SIG-M5 (cell line): ENCODE data around the gene DPH3.

Source experiments
- DNase-seq: peaks from one replicate; lab custom pipeline; 2025; lab: John Stamatoyannopoulos, UW

Gene DPH3

DNA sequence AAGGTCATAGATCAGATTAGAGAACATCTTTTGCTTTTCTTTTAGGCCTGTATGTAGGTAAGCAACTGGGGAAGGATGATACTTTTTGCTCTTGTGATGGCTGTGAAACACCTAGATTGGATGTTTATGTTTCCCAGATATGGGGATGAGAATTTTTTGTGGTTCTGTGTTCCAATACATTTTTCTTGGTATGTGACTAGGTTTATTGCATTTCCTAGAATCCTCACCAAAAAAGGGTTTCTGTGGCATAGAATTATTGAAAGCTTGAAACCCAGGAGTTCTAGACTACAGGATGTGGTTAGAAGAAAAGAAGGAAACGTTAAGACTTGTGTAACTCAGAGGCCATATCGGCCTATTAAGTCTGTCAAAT is 26.1 kb upstream of the DPH3 start:
- DNase-seq: no peak

DNA sequence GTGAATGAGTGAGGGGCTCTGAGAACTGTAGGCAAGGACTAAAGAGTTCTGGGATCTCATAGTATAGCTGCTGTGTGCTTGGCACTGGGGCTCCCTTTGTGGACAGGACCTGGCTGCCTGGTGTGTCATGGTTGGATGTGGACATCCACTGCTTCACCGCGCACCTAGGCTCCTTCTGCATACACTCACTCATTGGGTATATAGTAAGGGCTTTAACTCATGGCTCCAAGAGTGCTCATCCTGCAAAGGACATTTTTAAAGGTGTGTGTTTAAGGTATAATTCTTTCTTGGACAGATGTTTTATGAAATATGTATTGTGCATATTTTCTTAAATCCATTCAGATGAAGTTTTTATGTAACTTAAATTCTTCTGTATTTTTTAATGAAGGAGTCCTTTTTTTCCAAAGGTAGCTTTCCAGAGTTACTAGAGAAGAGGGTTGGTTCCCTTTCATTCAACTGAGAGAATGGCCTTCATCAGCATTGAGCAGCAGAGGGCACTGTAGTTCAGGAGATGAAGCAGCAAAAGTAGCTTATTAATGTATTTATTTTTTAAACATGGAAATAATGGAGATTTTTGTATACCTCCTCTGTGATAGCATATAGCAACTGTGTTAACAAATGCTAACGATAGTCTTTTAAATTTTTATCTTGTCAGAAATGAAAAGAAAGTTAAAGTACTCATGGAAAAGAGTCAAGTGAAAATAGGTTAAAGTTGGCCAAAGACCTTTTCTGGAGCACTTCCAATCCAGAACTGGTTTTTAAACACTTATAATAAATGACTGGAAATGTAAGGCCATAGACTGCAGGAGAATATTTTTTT is 25.5 kb upstream of the DPH3 start:
- DNase-seq: no peak

DNA sequence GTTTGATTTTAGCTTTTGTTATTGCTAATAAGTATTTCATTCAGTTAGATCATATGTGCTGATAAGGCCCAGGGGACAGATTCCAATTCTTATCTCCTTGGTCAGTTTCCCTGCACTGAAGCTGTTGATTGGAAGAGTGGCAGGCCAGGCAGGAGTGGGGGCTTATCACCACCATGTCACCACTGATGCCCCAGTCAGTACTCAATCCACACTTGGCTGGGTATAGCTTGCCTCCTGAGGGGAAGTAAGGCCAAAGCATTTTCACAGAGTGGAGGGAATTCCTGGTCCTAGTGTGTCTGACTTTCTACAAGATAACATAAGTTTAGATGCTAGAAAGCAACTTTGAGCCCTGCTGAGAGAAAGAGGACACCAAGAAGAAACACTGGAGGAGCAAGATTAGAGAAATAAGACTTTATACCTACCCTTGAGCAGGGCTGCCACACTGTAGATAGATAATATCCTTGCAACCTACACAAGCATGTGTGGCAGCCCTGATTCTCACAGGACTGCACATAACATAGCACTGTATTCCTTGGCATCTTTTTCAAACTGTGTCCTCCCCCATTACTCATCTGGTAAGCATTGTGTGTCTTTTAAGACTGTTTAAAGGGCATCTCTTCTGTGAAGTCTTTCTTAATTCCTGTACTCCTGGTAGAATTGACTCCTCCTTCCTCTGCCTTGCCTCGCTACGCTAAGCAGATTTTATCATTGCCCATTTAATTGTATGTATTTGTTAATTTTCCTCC is 24.6 kb upstream of the DPH3 start:
- no peak for DNase-seq

DNA sequence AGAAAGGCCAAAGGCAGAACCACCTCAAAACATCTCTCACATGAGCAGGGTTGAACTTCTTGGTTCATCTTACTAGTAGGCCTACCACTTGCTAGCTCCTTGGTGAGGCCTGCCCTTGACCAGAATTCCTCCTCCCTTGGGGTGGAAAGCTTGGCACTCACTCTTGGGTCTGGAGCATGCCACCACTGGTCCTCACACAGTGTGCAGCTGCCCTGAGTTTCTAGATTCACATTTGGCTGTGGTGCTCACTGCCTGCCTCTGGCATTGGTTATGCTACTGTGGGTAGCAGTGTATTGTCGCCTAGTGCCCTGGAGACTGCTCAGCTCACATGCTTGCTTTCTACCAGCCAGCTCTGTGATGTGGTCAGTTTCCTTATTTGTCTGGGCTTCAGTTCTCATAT is 23.9 kb upstream of the DPH3 start:
- no peak for DNase-seq

DNA sequence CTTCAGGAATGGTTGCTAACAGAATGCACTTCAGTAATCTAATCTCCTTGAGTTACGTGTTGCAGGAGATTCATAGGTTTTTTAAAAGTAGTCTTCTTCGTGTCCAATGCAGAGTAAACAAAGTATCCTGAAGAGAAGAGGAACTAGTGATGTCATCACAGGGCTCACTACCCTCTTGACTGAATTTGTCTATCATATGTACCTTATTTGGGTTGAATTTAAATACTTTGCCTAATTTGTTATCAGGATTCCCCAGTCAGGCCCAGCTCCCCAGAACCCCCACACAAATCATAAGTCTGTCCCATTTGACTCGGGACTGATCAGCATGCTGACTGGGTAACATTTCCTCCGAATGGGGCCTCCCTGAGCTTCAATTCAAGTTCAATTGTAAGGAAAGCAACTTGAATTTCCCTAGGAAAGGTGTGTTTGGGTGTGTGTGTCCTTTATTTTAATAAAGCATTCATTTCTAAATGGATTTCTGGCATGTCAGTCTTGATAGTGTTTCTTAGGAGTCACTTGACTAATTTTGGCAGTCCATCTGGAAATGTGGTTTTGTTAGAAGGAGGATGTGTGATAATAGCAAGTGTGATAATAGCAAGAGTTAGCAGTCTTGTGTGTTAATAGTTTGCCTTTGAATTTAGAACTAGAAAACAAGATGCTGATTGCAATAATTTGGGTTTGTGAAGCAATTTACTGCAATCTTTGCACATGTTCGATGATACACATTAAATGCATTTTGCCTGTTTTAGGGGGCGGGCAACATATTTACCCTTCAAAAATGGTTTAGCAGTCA is 22.2 kb upstream of the DPH3 start:
- no peak for DNase-seq

DNA sequence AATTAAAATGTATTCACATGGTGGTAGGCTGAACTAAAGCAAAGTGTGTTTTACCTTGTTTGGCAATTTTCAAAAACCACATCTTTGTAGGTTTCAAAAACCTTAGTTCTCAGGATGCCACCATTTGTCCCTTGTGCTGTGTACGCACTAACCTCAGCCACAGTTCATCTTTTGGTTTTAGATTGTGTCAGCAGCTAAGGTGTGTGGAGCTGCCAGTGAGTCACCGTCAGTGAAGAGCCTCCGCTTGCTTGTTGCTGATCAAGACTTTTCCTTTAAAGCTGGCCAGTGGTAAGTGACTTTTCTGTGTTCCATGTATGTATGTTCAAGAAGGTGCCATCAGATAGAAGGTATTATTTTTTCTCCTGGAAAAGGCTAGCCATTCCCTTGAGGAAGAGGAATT is 21.4 kb upstream of the DPH3 start:
- no peak for DNase-seq

DNA sequence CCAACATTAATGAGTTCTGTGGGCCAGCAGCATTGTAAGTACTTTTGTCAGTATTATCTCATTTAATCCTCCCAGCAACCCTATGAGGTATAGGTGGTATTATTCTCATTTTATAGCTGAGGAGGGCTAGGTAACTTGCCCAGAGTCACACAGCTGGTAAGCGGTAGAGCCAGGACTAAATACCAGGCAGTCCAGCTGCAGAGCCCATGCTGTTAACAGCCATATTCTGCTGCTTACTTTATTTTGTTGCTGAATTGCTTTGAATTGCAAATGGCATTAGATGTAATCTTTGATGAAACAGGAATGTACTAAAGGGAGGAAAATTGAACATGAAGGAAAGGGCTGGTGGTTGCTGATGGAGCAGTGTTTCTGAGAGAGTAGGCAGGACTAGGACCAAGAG is 19.9 kb upstream of the DPH3 start:
- DNase-seq: no peak

DNA sequence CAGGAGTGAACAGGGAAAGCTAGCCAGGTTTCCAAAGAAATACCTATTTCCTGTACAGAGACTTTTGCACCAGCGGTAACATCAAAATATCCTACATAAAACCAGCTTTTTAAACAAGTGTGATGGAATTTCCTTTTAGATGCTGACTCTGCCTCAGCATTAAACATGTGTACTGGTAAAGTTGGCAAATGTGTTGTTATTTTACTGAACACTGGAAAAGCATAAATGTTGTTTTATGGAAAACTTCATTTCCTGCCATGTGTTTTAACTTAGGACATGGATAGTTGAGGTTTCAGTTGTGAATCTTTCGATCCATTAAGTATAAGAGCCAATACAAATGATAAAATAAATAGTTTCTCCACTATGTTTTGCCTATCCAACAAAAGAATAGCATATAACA is 15.9 kb upstream of the DPH3 start:
- DNase-seq: no peak

DNA sequence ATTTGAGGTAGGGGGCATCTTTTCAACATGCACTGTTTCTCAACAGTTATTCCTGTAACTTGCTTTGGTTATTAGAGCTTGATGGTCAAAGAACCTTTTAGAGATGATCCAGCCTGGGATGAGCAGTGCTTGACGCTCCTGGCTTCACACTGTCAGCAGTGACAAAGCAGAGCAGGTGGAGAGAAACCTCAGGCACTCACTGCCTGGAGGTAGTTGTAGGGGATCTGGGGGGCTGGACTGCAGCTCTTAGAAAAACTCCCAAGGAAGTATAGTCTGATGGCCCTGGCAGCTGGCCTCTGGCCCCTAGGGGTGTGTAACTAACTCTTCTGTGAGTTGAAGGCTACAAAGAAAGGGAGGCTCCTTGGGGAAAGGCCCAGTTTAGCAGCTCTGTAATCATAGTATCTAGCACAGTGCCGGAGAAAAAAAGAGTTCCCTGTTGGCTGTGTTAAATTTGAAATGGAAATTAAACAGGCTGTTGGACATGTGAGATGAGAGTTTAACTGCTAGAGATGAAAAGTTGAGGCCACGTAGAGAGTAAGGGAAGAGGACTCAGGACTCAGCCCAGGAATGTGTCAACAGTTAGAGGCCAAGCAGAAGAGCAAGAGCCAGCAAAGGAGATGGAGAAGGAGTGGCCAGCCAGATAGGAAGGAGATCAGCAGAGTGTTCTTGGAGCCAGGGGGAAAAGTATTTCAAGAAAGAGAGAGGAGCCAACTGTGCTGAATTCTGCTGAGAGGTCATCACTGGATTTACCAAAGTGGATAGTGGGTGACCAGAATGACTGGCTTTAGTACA is 14.5 kb upstream of the DPH3 start:
- no peak for DNase-seq

DNA sequence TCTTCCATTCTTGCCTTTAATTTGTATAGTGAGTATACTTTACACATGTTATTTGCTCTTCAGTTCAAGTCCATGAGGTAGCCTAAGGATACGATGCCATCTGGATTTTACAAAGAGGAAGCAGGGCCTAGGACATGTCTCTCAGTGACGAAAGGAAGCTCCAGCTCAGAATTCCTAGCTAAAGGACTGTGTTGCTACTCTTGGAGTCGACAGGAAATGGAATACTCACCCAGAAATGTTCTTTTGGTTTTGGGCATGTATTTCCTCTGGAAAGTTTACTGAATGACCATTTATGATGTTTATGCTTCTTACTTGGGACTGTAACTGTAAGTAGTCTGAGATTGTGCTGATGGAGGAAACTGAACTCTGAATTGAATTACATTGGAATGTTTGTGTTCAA is 12.7 kb upstream of the DPH3 start:
- no peak for DNase-seq

DNA sequence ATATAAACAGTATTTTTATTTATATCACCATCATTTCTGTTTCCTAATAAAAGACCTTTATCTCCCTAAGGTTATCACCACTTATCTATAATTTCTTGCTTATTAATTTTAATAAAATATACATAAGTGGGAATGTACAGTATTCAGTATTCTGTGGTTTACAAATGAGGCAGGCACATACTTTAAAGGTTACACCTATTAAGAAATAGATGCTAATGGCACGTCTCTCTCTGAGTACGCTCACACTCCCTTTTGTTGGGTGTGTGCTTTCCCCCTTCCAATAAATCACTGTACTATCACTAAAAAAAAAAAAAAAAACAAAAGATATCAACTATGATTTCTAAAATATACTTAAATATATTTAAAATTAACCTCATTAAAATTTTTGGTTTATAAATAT is 9.1 kb upstream of the DPH3 start:
- DNase-seq: no peak

DNA sequence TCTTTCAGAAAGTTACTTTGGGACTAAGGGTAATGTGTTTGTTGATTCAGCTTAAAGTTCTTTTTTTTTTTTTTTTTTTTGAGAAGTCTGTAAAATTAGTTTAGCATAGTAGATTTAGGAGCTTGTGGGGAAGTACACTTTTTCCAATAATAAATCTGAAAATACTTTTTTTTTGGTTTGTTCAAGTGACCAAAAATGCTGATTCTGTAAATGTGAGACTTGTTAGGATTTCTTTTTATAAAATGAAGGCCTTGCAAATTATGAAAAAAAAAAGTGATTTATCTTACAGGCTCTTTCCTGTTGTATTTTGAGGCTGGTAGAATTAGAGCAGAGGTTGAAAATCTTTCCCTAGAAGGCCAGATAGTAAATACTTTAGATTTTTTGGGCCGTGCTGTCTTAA is 7.8 kb upstream of the DPH3 start:
- no peak for DNase-seq

DNA sequence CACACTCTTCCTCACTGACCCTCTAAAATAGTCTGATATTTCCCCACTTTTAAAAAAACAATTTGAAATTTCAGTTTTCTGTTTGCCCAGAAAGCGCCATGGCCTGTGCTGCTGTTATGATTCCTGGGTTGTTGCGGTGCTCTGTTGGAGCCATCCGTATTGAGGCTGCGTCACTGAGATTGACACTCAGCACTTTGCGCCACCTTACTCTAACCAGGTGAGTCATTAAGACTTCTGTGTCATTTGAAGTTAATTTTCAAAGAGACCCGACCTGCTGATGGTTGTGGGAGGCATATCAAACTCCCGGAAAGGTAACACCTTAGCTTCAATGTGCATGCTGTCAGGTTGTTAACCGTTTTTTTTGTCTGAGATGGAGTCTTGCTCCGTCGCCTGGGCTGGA is 6.1 kb upstream of the DPH3 start:
- no peak for DNase-seq

DNA sequence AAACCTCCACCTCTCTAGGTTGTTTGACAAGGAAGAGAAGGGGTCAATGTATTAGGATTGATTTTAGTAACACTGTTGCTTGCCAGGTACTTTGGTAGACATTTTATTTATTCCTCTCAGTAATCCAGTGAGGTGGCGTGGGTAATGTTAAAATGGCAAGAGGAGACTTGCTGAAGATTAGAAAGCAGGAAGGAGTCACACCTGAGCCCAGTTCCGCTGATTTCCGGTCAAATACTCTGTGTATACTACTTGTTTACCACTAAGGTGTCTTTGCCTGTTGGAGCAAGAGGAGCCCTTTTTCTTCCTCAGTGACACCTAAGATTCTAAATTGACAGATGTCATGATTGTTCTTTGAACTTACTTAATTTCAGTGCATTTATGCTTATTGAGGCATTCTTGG is 2.0 kb upstream of the DPH3 start:
- DNase-seq: no peak

DNA sequence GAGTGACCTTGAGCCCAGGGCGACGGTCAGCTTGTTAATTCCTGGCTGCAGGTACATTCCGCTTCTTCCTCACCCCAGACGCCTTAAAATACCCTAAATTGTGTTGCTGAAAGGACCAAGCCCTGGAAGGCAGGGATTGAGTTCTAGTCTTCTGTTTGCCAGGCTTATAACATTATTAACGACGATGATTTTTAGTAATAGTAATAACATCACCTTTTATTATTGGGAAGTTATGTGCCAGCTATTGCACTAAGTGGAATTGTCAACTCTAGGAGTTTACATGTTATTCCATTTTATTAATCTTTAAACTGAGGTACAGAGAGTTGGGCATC is 678 bp upstream of the DPH3 start:
- no peak for DNase-seq

DNA sequence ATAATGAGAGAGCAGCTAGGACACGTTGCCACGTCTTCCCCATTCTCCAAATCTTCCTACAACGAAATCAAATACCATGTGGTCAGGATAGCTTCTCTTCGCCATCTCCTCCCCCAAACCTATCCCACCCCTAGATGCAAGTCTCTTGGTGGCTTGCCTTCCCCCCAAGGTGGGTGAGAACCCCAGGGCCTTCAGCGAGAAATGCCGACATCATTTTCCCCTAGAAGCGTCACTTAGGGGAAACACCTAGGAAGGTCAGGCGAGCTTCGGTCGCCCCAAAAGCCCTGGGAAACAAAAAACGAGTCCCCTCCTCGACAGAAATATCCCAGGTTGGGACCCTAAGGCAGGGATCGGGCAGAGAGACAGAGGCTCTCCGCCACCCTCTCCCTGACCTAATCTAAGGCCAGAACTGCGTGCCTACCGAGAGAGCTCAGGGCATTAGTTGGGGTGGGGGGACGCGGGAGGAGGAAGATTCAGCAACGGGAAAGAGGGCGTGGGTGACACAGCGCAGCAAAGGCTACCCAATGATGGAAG is 502 bp downstream of the DPH3 start:
- DNase-seq: no peak

DNA sequence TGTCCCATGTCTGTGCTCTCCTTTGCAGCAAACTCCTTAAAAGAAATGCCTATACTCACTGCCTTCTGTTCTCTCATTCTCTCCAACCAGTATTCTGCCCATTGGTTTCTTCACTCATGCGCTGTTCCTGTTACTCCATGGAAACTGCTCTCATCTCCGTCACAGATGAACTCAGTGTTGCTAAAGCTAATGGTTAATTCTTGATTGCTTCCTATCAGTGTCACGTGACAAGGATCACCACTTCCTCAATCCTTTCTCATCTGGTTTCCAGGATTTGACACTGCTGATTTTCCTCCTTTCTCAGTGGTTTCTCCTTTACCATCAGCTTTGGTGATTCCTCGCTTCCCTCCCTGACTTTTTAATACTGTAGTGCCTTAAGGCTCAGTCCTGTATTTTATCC is 2.6 kb downstream of the DPH3 start:
- no peak for DNase-seq

DNA sequence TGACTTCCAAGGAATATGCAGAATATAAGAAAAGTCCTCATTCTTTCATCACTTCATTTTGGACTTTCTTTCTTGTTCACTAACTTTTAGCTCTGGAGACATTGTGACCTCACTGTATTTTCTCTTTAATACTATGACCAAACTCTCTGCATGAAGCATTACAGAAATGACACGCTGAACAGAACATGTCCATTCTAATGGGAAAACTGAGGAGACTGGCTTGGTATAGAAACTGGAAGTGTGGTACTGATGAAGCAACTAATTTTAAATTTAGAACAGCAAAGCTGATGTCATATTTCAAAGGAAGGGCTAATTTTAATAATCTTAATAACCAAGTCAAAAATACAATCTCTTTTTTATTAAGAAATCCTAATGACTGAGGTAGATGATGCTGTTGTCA is 4.7 kb downstream of the DPH3 start:
- no peak for DNase-seq

DNA sequence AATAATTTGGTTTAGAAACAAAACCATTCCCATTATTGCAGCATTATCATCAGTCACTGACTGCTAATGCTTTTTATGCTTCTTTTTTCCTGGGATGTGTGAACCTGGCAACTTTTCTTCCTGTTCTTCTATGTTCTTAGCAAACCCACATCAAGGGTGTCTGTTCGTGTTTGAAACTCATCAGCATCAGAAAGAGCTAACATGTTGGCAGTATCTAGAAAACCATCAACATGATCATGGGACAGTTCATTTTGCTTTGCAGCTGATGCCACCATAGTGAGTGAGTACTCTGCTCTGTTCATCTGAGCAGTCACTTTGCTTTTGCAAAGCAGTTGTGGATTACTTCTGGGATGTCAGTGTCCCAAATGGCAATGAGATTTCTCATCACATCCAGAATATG is 5.9 kb downstream of the DPH3 start:
- DNase-seq: no peak

DNA sequence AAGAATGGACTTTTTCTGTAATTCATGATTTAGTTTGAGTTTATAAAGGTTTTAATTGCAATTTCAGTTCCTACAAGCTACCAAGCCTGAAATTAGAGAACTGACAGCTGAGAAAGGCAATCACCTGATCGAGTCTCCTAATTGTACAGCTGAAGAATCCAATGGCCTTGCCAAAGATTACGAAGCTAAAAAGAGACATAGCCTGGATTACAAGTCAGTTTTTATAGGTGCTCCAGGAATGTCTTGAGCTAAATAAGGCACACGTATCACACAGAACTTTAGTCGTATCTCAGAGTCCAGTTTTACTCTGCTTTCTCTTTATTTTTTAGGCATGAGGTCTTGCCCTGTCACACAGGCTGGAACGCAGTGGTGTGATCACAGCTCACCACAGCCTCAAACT is 6.6 kb downstream of the DPH3 start:
- DNase-seq: no peak

DNA sequence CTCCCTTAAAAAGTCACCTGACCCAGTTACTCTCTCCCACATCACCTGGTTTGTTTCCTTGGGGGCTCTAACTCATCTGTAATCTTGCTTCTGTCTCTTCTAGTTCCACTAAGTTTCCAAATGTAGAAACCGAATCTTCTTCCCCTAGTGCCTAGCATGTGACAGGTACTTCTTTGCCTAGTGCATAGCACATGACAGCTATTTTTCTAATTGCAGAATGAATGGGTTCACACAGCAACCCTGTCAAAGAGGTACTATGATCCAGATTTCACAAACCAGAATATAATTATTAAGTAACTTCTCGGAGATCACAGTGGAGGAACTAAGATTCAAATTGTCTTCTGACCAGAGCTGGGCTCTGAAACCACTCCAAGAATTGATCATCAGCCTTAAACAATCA is 7.4 kb downstream of the DPH3 start:
- no peak for DNase-seq

DNA sequence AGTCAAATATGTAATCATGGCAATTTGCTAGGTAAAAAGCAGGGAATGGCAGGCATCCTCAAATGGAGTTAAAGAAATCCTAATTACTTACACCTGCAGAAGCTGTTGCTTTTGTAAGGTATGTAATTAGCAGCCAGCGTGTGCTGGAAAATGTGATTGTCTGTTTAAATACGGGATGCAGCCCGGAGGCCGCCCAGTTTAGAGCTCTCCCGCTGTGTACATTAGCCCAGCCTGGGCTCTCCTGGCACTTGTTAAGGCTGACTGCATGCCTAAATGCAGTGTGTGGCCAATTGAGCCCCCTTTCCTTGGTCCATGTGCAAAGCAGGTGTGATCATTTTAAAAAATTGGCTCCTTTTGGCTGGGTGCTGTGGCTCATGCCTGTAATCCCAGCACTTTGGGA is 9.0 kb downstream of the DPH3 start:
- DNase-seq: no peak
